ENCODE results near the gene USP6NL. TPM values are rescaled to one million over a fixed set of nuclear protein-coding genes. Genes with fewer than 3 reads are reported as not detected.

USP6NL gene
- total RNA-seq, 4 donors from 2014 or later = 3.8 to 21.9 (median 17.0) TPM

- TF ChIP-seq POLR2A (IDR thresholded peaks at IDR 0.05) (no peak), CTCF (IDR thresholded peaks at IDR 0.05) (no peak)
Observed at GRCh38 chr10:11598712-11599397, 12.6 kb downstream of the USP6NL start.

DNA sequence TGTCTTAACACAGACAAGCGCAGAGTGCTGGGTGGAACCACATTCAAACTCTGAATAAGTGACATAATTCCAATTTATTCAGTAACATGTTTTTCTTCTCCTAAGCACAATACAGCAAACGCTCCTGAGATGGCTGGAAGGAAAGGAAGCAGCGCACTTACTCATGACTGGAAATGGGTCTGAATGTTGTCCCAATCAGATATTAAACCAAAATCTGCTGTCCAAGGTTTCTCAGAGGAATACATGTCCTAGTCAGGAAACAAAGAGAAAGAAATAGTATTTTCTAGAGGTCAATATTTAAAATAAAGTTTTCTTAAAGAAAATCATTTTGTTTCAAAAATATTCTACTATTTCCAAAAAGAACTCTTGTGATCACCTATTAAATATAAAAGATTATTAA lies 14.0 kb downstream of the USP6NL start:
- Histone ChIP-seq H3K9me3 (no peaks in the 10 kb centered on the region), H3K27me3 (no peaks in the 10 kb centered on the region), H3K27ac (no peak overlapping the region), H3K36me3 (no peaks in the 10 kb centered on the region), H3K4me1 (peaks cover 0 to 3% of the 10 kb centered on the region in 2 donors), H3K4me3 (no peak overlapping the region)
- DNase-seq = no peak
- intact Hi-C loops (cut with DNase I; ENCODE audit: low total_unique reads) = no loop called here
- TF ChIP-seq POLR2A (IDR thresholded peaks at IDR 0.05) (no peak), CTCF (IDR thresholded peaks at IDR 0.05) (no peak)

More at GRCh38 chr10:11598712-11599397, 12.6 kb downstream of the USP6NL start:
- intact Hi-C loops (cut with DNase I; ENCODE audit: low total_unique reads) = no loop called here
- Histone ChIP-seq H3K27ac (no peak overlapping the region), H3K27me3 (no peaks in the 10 kb centered on the region), H3K4me3 (no peak overlapping the region), H3K36me3 (no peaks in the 10 kb centered on the region), H3K4me1 (no peaks in the 10 kb centered on the region), H3K9me3 (no peaks in the 10 kb centered on the region)
- DNase-seq = no peak

DNA sequence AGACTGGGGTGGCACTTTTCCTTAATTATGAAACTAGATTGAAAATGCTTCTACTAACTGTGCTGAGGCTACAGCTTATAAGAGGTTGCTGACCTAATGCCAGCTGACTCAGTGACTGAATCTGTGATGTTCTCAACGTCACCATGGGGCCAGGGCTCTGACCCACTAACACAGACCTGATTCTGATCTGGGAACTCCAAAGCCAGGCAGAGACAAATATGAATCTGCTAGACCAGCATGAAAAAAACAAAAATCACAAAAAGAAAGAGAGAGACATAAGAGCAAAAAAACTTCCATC lies 16.1 kb downstream of the USP6NL start:
- Histone ChIP-seq H3K36me3 (no peaks in the 10 kb centered on the region), H3K27ac (no peak overlapping the region), H3K4me3 (no peak overlapping the region), H3K4me1 (peaks cover 0 to 3% of the 10 kb centered on the region in 2 donors), H3K9me3 (no peaks in the 10 kb centered on the region), H3K27me3 (no peaks in the 10 kb centered on the region)
- no peak for TF ChIP-seq POLR2A (IDR thresholded peaks at IDR 0.05)
- no peak for TF ChIP-seq CTCF (IDR thresholded peaks at IDR 0.05)
- intact Hi-C loops (cut with DNase I; ENCODE audit: low total_unique reads) = no loop called here
- DNase-seq = no peak

DNA sequence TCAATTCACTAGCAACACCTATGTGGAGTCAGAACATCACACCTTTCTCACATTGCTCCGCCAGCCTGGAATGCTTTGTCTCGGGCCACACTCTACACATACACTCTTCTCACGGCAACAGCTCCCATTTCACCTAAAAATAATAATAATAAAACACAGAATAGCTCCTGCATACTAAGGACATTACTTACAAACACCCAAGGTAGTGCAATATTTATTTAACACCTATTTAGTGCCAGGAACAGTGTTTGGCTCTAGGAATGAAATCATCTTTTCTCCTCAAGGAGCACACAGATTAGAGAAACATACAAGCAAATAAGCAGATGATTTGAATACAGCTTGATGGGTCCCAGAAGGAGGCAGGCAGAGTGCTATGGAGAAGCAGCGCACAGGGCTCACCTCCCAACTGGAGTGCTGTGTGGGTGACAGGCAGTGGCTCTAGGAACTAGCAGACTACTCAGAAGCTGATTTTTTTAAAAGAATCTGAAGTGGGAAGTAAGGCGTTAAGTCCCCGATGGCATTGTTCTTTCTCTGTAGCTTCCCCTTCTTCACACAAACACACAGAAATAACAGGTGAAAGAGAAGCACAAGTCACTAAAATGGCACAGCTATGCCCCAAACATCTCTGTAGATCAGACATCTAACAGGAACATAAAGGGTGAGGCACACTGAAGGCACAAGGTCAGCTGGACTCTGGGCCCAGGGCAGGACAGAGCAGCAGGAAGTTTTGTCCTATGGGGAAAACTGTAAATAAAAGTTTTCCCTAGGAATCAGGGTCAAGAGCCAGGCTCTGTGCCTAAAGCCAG lies 16.7 kb downstream of the USP6NL start:
- DNase-seq = no peak
- intact Hi-C loops (cut with DNase I; ENCODE audit: low total_unique reads) = no loop called here
- H3K27ac ChIP-seq = no peak overlapping the region
- TF ChIP-seq CTCF (IDR thresholded peaks at IDR 0.05) = no peak
- no peak for TF ChIP-seq POLR2A (IDR thresholded peaks at IDR 0.05)
- H3K36me3 ChIP-seq = no peaks in the 10 kb centered on the region
- H3K4me1 ChIP-seq = peaks cover 0 to 3% of the 10 kb centered on the region in 2 donors
- no peaks in the 10 kb centered on the region for H3K9me3 ChIP-seq
- no peak overlapping the region for H3K4me3 ChIP-seq
- no peaks in the 10 kb centered on the region for H3K27me3 ChIP-seq

DNA sequence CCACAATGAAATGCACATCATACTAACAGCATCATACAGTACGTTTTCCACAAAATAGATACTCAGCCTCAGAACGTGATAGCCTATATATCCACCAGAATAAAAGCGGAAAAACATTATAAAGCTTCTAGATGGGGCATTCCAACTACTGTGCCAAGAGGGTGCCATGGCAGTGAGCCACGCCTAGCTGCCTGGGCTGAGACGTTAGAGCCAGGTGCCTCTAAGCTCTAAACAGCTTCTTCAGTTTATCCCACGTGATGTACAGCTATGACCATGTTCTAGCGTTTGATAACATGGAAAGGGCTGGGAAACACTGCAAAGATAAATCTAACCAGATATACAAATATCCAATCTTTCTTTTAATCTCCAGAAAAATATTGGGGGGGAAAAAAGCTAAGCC lies 17.8 kb downstream of the USP6NL start:
- Histone ChIP-seq H3K4me1 (peaks cover 0 to 3% of the 10 kb centered on the region in 2 donors), H3K36me3 (no peaks in the 10 kb centered on the region), H3K27ac (no peak overlapping the region), H3K9me3 (no peaks in the 10 kb centered on the region), H3K4me3 (no peak overlapping the region), H3K27me3 (no peaks in the 10 kb centered on the region)
- intact Hi-C loops (cut with DNase I; ENCODE audit: low total_unique reads) = no loop called here
- no peak for DNase-seq
- no peak for TF ChIP-seq CTCF (IDR thresholded peaks at IDR 0.05)
- TF ChIP-seq POLR2A (IDR thresholded peaks at IDR 0.05) = no peak

All from uterus (tissue), 4 donors.